Measurements from ENCODE around the gene CNGA1.

Gene CNGA1

GRCh38 chr4:48016141-48017107 is at the start of gene CNGA1, which contains the start of gene NIPAL1:
Gene CNGA1, minus strand, starts transcription at chr4:48016681. Its CDS starts 63,992 bp downstream, at chr4:47952689.
Gene NIPAL1, plus strand, starts transcription at chr4:48016772. Its CDS starts 68 bp downstream, at chr4:48016840.
- peak; percentile 40 for DNase-seq (ENCODE audit: low read depth)

- DNase-seq (ENCODE audit: low read depth): no peak
These were observed 49.1 kb upstream of the CNGA1 start for GRCh38 chr4:48065587-48066052.

GRCh38 chr4:48064349-48064748 is 47.9 kb upstream of the CNGA1 start:
- no peak for DNase-seq (ENCODE audit: low read depth)

GRCh38 chr4:48058617-48059530 is 42.4 kb upstream of the CNGA1 start:
- no peak for DNase-seq (ENCODE audit: low read depth)

- no peak for DNase-seq (ENCODE audit: low read depth)
These were observed 34.6 kb upstream of the CNGA1 start for GRCh38 chr4:48051078-48051477.

GRCh38 chr4:48049483-48049882 is 33.0 kb upstream of the CNGA1 start:
- DNase-seq (ENCODE audit: low read depth): no peak

GRCh38 chr4:48047896-48048295 is 31.4 kb upstream of the CNGA1 start:
- no peak for DNase-seq (ENCODE audit: low read depth)

- DNase-seq (ENCODE audit: low read depth): peak; percentile 62
These were observed 31.0 kb upstream of the CNGA1 start for GRCh38 chr4:48047421-48047844.

- no peak for DNase-seq (ENCODE audit: low read depth)
These were observed 29.6 kb upstream of the CNGA1 start for GRCh38 chr4:48046059-48046458.

GRCh38 chr4:48044298-48044697 is 27.8 kb upstream of the CNGA1 start:
- DNase-seq (ENCODE audit: low read depth): no peak

- no peak for DNase-seq (ENCODE audit: low read depth)
These were observed 27.0 kb upstream of the CNGA1 start for GRCh38 chr4:48043504-48043903.

- DNase-seq (ENCODE audit: low read depth): no peak
These were observed 26.5 kb upstream of the CNGA1 start for GRCh38 chr4:48042979-48043461.

- no peak for DNase-seq (ENCODE audit: low read depth)
These were observed 25.2 kb upstream of the CNGA1 start for GRCh38 chr4:48041535-48042137.

- DNase-seq (ENCODE audit: low read depth): no peak
These were observed 23.1 kb upstream of the CNGA1 start for GRCh38 chr4:48039561-48039960.

GRCh38 chr4:48038666-48039065 is 22.2 kb upstream of the CNGA1 start:
- no peak for DNase-seq (ENCODE audit: low read depth)

GRCh38 chr4:48037117-48037462 is 20.6 kb upstream of the CNGA1 start:
- DNase-seq (ENCODE audit: low read depth): no peak

GRCh38 chr4:48035952-48036351 is 19.5 kb upstream of the CNGA1 start:
- DNase-seq (ENCODE audit: low read depth): no peak

- peak; percentile 40 for DNase-seq (ENCODE audit: low read depth)
These were observed 17.4 kb upstream of the CNGA1 start for GRCh38 chr4:48033825-48034413.

GRCh38 chr4:48033412-48033811 is 16.9 kb upstream of the CNGA1 start:
- DNase-seq (ENCODE audit: low read depth): no peak

GRCh38 chr4:48032721-48033120 is 16.2 kb upstream of the CNGA1 start:
- no peak for DNase-seq (ENCODE audit: low read depth)

- DNase-seq (ENCODE audit: low read depth): no peak
These were observed 15.5 kb upstream of the CNGA1 start for GRCh38 chr4:48031802-48032525.
